ENCODE data around the gene ALDH1L1. TPM values are rescaled to one million over a fixed set of nuclear protein-coding genes. Genes with fewer than 3 reads are reported as not detected.

Gene ALDH1L1
- total RNA-seq, 1 donor from 2014 or later, result 0.06 TPM

DNA sequence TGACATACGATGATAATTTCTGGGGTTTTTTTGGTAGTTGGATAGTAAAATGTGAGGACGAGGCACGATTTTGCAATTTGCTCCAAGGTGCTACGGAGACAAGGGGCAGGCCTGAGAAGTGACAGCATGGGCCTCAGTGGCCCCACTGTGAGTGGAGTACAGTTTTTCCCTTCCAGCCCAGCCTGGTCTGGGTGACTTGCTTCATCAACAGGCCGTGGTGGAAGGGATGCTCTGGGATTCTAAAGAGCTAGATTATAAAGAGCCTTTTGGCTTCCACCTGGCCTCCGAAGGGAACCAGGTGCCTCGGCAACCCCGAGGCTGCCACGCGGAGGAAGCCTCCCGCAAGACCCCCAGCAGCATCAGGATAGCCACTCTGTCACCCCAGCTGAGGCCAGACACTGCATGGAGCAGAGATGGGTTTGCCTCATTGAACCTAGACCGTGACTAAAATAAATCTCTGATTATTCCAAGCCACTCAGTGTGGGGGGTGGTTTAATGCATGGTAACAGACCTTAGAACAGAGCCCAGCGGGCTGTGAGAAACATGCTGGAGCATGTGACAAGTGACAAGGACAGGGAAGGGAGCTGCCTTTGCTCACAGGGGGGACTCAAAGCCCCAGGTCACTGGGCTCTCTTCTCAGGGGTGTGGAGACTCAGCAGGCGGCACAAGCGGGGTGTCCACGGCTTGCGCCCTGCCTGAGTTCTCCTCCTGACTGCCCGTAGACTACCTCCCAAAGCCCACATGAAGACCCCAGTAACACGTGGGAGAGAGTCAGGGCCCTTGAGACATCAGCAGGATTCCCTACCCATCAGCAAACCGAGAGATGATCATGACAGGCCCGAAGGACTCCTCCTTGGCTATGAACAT is 73.8 kb downstream of the ALDH1L1 start:
- TF ChIP-seq CTCF (conservative IDR thresholded peaks at IDR 0.05; ENCODE audit: low read depth, low read length), result no peak
- H3K4me3 ChIP-seq (ENCODE audit: low read depth, low read length), result no peak overlapping the region
- DNase-seq (ENCODE audit: low read depth), result no peak

DNA sequence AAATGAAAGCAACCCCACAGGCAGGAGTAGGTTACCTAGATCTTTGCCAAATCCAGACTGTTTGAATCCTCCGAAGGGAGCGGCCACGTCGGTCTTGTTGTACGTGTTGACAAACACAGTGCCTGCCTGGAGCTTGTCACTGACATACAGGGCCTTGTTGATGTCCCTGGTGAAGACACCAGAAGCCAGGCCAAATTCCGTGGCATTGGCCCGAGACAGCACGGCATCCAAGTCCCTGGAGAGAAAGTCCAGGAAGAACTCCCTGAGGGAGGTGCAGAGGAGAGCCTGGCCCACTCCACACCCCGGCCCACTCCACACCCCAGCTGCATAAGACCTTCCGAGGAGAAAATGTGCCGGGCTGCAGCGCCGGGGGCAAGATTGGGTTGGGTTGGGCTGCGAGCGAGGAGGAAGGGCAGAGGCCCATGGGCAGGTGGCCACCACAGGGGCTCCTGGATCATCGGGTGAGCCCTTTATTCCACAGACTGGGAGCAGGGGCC is 74.6 kb downstream of the ALDH1L1 start:
- no peak overlapping the region for H3K4me3 ChIP-seq (ENCODE audit: low read depth, low read length)
- no peak for TF ChIP-seq CTCF (conservative IDR thresholded peaks at IDR 0.05; ENCODE audit: low read depth, low read length)
- no peak for DNase-seq (ENCODE audit: low read depth)

DNA sequence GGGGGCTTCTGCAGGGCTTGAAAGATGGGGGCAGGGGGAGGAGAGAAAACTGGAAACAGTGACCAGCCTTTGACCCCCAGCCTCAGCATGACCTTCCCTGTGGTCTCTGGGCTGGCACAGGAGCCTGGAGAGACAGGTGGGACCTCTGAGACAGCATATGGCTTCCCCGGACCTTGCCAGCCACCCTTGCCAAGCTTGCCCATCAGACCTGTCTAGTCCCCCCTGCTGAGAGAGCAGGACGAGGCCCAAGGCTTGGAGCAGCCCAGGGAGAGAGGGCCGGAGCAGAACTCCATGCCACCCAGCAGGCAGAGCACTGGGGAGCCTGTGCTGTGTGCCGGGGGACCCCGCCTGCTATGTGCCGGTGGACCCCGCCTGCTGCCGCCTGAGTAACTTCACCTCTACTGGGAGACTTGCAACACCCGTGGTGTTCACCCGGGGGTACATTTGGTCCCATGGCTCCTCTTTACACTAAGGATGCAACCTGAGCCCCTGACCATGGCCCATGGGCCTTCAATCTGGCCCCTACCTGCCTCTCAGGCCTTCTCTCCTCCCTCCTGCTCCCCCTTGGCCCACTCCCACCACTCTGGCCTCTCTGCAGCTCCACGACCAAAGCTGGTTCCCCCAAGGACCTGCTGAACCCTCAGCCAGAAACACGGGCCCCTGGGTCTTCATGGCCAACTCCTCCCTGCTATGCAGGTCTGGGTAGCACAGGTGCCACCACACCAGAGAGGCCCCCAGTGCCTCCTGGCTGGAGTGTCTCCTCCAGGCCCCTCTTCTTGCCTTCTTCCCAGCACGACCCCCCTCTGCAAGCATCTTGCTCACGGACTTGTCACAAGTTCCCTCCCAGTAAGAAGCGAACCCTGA is 75.4 kb downstream of the ALDH1L1 start:
- no peak for TF ChIP-seq CTCF (conservative IDR thresholded peaks at IDR 0.05; ENCODE audit: low read depth, low read length)
- no peak for DNase-seq (ENCODE audit: low read depth)

GRCh38 chr3:126104028-126104635 is 76.3 kb downstream of the ALDH1L1 start:
- H3K4me3 ChIP-seq (ENCODE audit: low read depth, low read length), result no peak overlapping the region
- TF ChIP-seq CTCF (conservative IDR thresholded peaks at IDR 0.05; ENCODE audit: low read depth, low read length), result no peak
- no peak for DNase-seq (ENCODE audit: low read depth)

More for the DNA sequence above, 75.4 kb downstream of the ALDH1L1 start:
- no peak overlapping the region for H3K4me3 ChIP-seq (ENCODE audit: low read depth, low read length)

- peak; percentile 8 for TF ChIP-seq CTCF (conservative IDR thresholded peaks at IDR 0.05; ENCODE audit: low read depth, low read length)
- H3K4me3 ChIP-seq (ENCODE audit: low read depth, low read length), result no peak overlapping the region
- no peak for DNase-seq (ENCODE audit: low read depth)
Measured at GRCh38 chr3:126103121-126104027, 77.0 kb downstream of the ALDH1L1 start.

- no peak for DNase-seq (ENCODE audit: low read depth)
- no peak for TF ChIP-seq CTCF (conservative IDR thresholded peaks at IDR 0.05; ENCODE audit: low read depth, low read length)
- no peak overlapping the region for H3K4me3 ChIP-seq (ENCODE audit: low read depth, low read length)
Measured at GRCh38 chr3:126102530-126102951, 77.8 kb downstream of the ALDH1L1 start.
